GM13976 (cell line): ENCODE measurements around the gene HS6ST2.

ENCODE experiments used
- DNase-seq: peaks from one replicate; pipeline ENCODE4 v3.0.0; 2012; ENCODE audit warnings: low spot score
- in situ Hi-C: fragments of 300-500 bp; cut with MboI; formaldehyde crosslinking; loops from one replicate; pipeline ENCODE4 v1.12.0; 2022; ENCODE audit warnings: low sequenced_read_pairs, mixed read lengths, inconsistent platforms; ENCODE audit not compliant: unreplicated experiment
- TF ChIP-seq, protein P1 (sequence below): IDR thresholded peaks from 2 replicates; pipeline ENCODE4 v1.5.1; 2012; ENCODE audit warnings: borderline replicate concordance, mild to moderate bottlenecking; ENCODE audit not compliant: insufficient read depth; ENCODE audit errors: extremely low read depth, missing control alignments, control extremely low read depth

Gene HS6ST2

DNA sequence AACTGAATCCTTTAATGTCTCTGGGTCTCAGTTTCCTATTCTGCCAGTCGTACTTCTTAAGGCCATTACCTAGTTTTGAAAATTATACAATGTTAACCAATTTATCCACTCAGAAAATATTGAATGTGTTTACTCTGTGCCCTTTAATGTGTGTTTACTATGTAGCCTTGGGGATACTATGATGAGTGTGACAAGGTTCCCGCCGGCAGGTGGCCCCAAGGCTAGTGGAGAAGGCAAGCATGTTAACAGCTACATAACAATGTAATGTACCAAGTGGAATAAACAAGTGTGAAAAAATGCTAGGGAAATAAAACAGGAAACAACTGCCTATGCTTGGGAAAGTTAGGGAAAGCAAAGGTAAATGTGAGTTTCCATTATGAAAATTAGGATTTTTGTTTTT lies 282.3 kb downstream of the HS6ST2 start:
- DNase-seq: no peak
- TF ChIP-seq, protein P1, sequence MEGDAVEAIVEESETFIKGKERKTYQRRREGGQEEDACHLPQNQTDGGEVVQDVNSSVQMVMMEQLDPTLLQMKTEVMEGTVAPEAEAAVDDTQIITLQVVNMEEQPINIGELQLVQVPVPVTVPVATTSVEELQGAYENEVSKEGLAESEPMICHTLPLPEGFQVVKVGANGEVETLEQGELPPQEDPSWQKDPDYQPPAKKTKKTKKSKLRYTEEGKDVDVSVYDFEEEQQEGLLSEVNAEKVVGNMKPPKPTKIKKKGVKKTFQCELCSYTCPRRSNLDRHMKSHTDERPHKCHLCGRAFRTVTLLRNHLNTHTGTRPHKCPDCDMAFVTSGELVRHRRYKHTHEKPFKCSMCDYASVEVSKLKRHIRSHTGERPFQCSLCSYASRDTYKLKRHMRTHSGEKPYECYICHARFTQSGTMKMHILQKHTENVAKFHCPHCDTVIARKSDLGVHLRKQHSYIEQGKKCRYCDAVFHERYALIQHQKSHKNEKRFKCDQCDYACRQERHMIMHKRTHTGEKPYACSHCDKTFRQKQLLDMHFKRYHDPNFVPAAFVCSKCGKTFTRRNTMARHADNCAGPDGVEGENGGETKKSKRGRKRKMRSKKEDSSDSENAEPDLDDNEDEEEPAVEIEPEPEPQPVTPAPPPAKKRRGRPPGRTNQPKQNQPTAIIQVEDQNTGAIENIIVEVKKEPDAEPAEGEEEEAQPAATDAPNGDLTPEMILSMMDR: no peak
- in situ Hi-C loops: no loop called here

DNA sequence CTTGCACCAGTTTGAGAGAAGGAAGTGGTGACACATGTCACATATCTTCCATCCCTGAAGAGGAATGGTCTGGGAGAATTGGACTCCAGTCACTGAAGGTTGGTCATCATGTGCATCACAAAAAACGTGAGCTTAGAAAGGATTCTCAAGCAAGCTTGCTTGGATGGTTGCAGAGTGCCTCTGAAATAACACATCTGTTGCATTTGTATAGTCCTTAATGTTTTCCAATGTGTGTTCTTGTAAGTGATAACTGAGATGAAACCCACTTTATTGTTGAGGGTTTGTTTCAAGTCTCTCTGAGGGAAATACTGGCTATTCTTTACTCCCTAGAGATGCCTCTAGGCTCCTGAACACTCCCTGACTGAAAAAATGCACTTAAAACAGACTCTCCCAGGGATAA lies 285.1 kb downstream of the HS6ST2 start:
- DNase-seq: no peak
- in situ Hi-C loops: no loop called here
- TF ChIP-seq, protein P1: no peak

DNA sequence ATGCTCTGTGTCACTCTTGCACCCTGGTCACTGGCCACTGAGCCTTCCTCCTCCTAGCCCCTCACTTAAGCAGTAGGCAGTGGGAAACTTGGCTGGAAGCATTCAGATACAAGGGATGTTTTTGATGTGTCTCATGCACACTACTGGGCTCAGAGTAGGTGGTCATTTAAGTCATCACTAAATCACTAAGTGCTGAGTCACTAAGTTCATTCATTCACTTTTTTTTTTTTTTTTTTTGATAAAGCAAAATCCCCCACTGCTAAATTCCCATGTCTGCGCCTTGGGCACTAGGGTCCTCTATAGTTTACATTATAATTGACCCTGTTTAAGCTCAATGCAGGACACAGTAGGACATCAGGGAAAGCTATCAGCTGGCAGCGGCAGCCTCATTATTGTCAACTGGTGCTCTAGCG lies 287.2 kb downstream of the HS6ST2 start:
- TF ChIP-seq, protein P1: no peak
- DNase-seq: no peak
- in situ Hi-C loops: no loop called here

DNA sequence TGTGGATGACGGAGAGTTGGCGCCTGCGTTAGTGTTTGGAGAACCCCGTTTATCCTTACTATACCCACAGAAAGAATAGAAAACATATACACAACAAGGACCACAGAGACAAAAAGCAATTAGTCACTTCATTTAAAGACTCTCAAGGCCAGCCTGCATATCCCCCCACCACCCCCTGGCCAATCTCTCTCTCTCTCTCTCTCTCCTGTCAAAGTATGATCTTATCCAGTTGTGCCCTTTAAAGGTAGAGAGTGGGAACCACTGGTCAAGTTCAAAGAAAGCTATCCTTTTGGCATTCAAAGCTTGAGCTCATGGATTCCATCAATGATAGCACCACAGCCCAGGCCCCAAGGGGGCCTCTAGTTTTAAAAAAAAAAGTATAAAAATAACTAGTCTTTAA lies 289.3 kb downstream of the HS6ST2 start:
- no peak for DNase-seq
- in situ Hi-C loops: no loop called here
- TF ChIP-seq, protein P1: no peak

DNA sequence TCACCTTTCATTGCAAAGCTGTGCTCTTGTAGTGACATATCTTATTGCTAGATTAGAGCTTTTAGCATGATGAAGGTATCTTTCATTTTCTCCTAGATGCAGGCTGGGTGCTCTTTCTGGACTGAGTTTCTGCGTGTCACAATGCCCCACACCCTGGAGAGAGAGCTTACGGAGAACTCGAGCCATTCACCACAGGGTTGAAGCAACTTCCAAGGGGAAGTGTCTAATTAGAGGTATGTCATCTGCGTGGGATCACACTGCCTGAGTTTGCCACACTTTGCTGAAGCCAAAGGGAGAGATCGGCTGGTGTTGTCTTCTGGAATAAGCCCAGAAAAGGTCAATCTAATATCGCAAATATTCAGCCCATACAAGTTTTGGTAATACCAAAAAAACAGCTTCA lies 290.3 kb downstream of the HS6ST2 start:
- DNase-seq: no peak
- in situ Hi-C loops: no loop called here
- TF ChIP-seq, protein P1: no peak

DNA sequence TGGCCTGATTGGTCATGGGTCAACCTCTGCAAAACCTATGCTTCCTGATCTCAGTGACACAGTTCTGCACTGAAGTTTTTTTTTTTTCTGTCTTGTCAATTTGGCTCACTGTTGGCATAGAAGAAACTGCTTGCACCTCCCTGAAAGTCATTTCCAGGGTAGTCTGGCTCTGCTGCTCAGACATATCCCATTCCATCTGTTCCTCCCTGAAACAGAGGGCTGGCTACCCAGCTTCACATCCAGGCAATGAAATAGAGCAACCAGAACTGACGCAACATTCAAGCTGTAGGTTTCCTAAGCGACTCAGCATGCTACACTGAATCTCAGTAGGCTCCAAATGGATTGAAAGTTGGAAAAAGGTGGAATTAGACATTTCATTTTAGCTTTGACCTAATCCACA lies 292.8 kb downstream of the HS6ST2 start:
- TF ChIP-seq, protein P1: no peak
- DNase-seq: no peak
- in situ Hi-C loops: no loop called here

DNA sequence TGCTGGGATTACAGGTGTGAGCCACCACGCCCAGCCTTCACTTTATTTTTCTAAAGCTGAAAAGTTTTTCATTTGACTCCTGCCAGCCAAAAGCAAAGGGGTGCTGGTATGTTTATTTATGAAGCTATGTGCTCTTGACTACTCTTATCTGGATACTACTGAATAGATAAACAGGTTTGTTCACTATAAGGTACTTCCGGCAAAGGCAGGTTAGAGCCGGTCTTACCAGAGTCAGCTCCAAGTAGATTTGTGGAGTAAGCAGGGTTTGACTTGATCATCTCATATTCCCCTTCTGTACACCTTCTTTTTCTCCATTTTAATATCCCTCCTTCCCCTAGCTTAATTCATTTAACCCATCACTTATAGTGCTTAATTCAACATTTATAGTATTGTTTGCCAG lies 294.2 kb downstream of the HS6ST2 start:
- TF ChIP-seq, protein P1: no peak
- no peak for DNase-seq
- in situ Hi-C loops: no loop called here
